Tibial artery (tissue), 4 donors: Measurements from ENCODE around the gene ROR1.
A peak's percentile ranks its signal among the peaks of the same experiment; 100 is the strongest.

Experiments
- DNase-seq, 2 donors: peaks; one replicate each; pipeline ENCODE4 v3.0.0-alpha.2; 2019
- H3K27ac ChIP-seq, 2 donors: fragments of 200-600 bp; sonication (generic) in 1 of 2; 1 replicate in 1 of 2; 2 replicates in 1 of 2; pipeline ENCODE4 v1.5.1; 2018 to 2019; ENCODE audit warnings: mild to moderate bottlenecking in 1 of 2
- H3K27me3 ChIP-seq, 2 donors: fragments of 200-600 bp; sonication (generic) in 1 of 2; one replicate each; pipeline versions ENCODE4 v1.5.1 to v1.6.0; 2016 to 2019
- H3K36me3 ChIP-seq, 3 donors: fragments of 200-600 bp; sonication (generic) in 2 of 3; one replicate each; pipeline ENCODE4 v1.5.1; 2016 to 2019; ENCODE audit warnings: mild to moderate bottlenecking in 2 of 3
- H3K4me1 ChIP-seq, 4 donors: fragments of 200-600 bp; sonication (generic) in 2 of 4; 1 replicate in 3 of 4; 2 replicates in 1 of 4; pipeline ENCODE4 v1.5.1; 2016 to 2019
- H3K4me3 ChIP-seq, 2 donors: fragments of 200-600 bp; sonication (generic) in 1 of 2; 1 replicate in 1 of 2; 2 replicates in 1 of 2; pipeline ENCODE4 v1.5.1; 2018 to 2019; ENCODE audit warnings: mild to moderate bottlenecking in 2 of 2
- H3K9me3 ChIP-seq, 3 donors: fragments of 200-600 bp; sonication (generic) in 1 of 3; one replicate each; pipeline ENCODE4 v1.5.1; 2016 to 2019
- intact Hi-C: fragments of 100-400 bp; cut with DNase I; formaldehyde crosslinking; loops from one replicate; pipeline ENCODE4 v1.15.0; 2023; ENCODE audit warnings: low total_unique reads
- TF ChIP-seq, protein P1 (sequence below), 2 experiments: fragments of 200-600 bp in 1 of 2; fragments of 450-650 bp in 1 of 2; IDR thresholded peaks; one replicate each; pipeline ENCODE4 v1.5.1; 2017 to 2019; ENCODE audit warnings: antibody characterized with exemption in 2 of 2, mild to moderate bottlenecking in 1 of 2, moderate library complexity in 1 of 2

ROR1 gene

GRCh38 chr1:64171246-64171645 is 397.4 kb downstream of the ROR1 start:
- Histone ChIP-seq H3K27ac (no peak overlapping the region), H3K27me3 (no peaks in the 10 kb centered on the region), H3K4me1 (peaks cover 0 to 27% (median 16%) of the 10 kb centered on the region in 4 donors), H3K9me3 (no peaks in the 10 kb centered on the region), H3K36me3 (peaks cover 0 to 9% (median 0%) of the 10 kb centered on the region in 3 donors), H3K4me3 (no peak overlapping the region)
- intact Hi-C loops = no loop called here
- DNase-seq = no peak
- TF ChIP-seq, protein P1, sequence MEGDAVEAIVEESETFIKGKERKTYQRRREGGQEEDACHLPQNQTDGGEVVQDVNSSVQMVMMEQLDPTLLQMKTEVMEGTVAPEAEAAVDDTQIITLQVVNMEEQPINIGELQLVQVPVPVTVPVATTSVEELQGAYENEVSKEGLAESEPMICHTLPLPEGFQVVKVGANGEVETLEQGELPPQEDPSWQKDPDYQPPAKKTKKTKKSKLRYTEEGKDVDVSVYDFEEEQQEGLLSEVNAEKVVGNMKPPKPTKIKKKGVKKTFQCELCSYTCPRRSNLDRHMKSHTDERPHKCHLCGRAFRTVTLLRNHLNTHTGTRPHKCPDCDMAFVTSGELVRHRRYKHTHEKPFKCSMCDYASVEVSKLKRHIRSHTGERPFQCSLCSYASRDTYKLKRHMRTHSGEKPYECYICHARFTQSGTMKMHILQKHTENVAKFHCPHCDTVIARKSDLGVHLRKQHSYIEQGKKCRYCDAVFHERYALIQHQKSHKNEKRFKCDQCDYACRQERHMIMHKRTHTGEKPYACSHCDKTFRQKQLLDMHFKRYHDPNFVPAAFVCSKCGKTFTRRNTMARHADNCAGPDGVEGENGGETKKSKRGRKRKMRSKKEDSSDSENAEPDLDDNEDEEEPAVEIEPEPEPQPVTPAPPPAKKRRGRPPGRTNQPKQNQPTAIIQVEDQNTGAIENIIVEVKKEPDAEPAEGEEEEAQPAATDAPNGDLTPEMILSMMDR (IDR thresholded peaks at IDR 0.05) = no peak

DNA sequence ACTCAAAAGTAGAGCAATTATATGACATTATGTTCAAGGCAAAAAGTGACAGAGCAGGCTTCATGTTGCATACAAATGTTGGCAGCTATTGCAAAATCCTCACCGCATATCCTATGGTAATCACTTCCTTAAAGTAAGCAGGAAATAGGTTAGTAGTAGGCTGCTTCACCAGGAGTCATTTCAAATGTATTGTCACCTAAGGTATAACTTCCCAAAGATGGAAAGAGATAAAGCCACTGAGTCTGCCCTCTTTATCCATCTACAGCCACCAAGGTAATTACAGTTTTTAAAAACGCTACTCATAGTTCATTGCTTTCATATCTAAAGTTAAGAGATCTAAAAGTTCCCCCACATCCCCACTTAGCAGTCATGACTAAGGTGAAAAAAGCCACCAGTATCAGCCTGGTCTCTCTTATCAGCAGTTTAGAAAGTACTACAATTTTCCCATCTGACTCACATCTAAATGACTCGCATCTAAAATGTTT is 398.0 kb downstream of the ROR1 start:
- TF ChIP-seq, protein P1 (IDR thresholded peaks at IDR 0.05) = no peak
- Histone ChIP-seq H3K27ac (peak overlapping the region in 1 of 2 donors; percentile 21), H3K27me3 (no peaks in the 10 kb centered on the region), H3K36me3 (peaks cover 0 to 9% (median 6%) of the 10 kb centered on the region in 3 donors), H3K4me3 (no peak overlapping the region), H3K4me1 (peaks cover 0 to 26% (median 16%) of the 10 kb centered on the region in 4 donors), H3K9me3 (no peaks in the 10 kb centered on the region)
- no peak for DNase-seq
- intact Hi-C loops = no loop called here

DNA sequence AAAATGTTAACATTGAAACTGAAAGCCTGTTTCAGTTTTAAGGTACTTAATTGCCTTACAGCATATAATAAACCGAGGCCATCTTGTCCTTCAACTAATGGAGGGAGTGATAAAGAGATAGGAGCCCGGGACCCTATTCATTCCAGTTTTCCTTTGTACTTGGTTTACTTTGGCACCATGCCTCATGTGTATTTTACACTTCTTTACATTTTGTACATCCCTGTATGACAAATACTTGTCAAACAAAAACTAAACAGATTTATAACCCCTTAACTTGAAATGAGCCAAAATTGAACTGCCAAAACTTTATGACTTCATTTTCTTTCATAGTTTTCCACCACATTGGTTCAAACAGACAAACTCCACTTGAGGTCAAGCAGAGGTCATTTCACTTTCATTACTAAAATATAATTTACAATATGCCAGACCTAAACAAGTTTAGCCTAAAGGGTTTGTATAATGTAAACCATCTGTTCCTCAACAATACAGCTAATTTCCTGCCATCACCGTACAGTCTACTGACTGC is 398.7 kb downstream of the ROR1 start:
- no peaks in the 10 kb centered on the region for H3K9me3 ChIP-seq
- H3K36me3 ChIP-seq = peaks cover 3 to 10% (median 9%) of the 10 kb centered on the region in 3 donors
- intact Hi-C loops = no loop called here
- peaks cover 0 to 23% (median 15%) of the 10 kb centered on the region in 4 donors for H3K4me1 ChIP-seq
- peak overlapping the region in 1 of 2 donors; percentile 21 for H3K27ac ChIP-seq
- DNase-seq = no peak
- no peak overlapping the region for H3K4me3 ChIP-seq
- TF ChIP-seq, protein P1 (IDR thresholded peaks at IDR 0.05) = no peak
- no peaks in the 10 kb centered on the region for H3K27me3 ChIP-seq

- no peak for DNase-seq
- no peaks in the 10 kb centered on the region for H3K9me3 ChIP-seq
- H3K4me3 ChIP-seq = no peak overlapping the region
- peak overlapping the region in 1 of 2 donors; percentile 20 for H3K27ac ChIP-seq
- no peaks in the 10 kb centered on the region for H3K27me3 ChIP-seq
- peaks cover 0 to 23% (median 15%) of the 10 kb centered on the region in 4 donors for H3K4me1 ChIP-seq
- intact Hi-C loops = no loop called here
- H3K36me3 ChIP-seq = peaks cover 12 to 19% (median 17%) of the 10 kb centered on the region in 3 donors
- TF ChIP-seq, protein P1 (IDR thresholded peaks at IDR 0.05) = no peak
Observed at GRCh38 chr1:64173336-64173940, 399.6 kb downstream of the ROR1 start.

- no peaks in the 10 kb centered on the region for H3K27me3 ChIP-seq
- DNase-seq = no peak
- intact Hi-C loops = no loop called here
- H3K4me3 ChIP-seq = no peak overlapping the region
- peaks cover 11 to 22% (median 14%) of the 10 kb centered on the region in 3 donors for H3K36me3 ChIP-seq
- H3K27ac ChIP-seq = no peak overlapping the region
- TF ChIP-seq, protein P1 (IDR thresholded peaks at IDR 0.05) = no peak
- H3K4me1 ChIP-seq = peaks cover 0 to 31% (median 19%) of the 10 kb centered on the region in 4 donors
- H3K9me3 ChIP-seq = no peaks in the 10 kb centered on the region
Observed at GRCh38 chr1:64175639-64176038, 401.8 kb downstream of the ROR1 start.
